Ovary (tissue), 9 donors: Measurements from ENCODE around the gene SEMA6B. TPM values are rescaled to one million over a fixed set of nuclear protein-coding genes. Genes with fewer than 3 reads are reported as not detected.
A peak's percentile ranks its signal among the peaks of the same experiment; 100 is the strongest.

ENCODE experiments used
- DNase-seq, 5 donors: peaks; one replicate each; pipeline ENCODE4 v3.0.0-alpha.2; 2019 to 2020
- H3K27ac ChIP-seq, 2 donors: fragments of 200-600 bp; one replicate each; pipeline versions ENCODE4 v1.5.1 to v1.8.0; 2019 to 2022
- H3K27me3 ChIP-seq: fragments of 200-600 bp; one replicate; pipeline ENCODE4 v1.8.0; 2022
- H3K36me3 ChIP-seq: fragments of 200-600 bp; sonication (generic); one replicate; pipeline ENCODE4 v1.5.1; 2019
- H3K4me1 ChIP-seq: one replicate; pipeline ENCODE4 v1.8.1; 2013; ENCODE audit warnings: mild to moderate bottlenecking, moderate library complexity; ENCODE audit not compliant: insufficient read depth
- H3K4me3 ChIP-seq: fragments of 200-600 bp; sonication (generic); one replicate; pipeline ENCODE4 v1.5.1; 2017
- H3K9me3 ChIP-seq, 2 donors: fragments of 200-600 bp in 1 of 2; sonication (generic) in 1 of 2; one replicate each; pipeline versions ENCODE4 v1.5.1 to v1.8.1; 2013 to 2019; ENCODE audit warnings: mild to moderate bottlenecking in 1 of 2, moderate library complexity in 1 of 2
- CTCF ChIP-seq, 3 donors: fragments of 450-650 bp in 2 of 3; fragments of 200-600 bp in 1 of 3; IDR thresholded peaks; one replicate each; pipeline versions ENCODE4 v1.5.1 to v1.8.0; 2016 to 2022; ENCODE audit warnings: antibody characterized with exemption in 3 of 3, mild to moderate bottlenecking in 1 of 3
- EP300 ChIP-seq: sonication (generic); formaldehyde crosslinking; IDR thresholded peaks from one replicate; pipeline ENCODE4 v1.6.1; 2017; ENCODE audit warnings: antibody characterized with exemption
- POLR2A ChIP-seq: fragments of 450-650 bp; IDR thresholded peaks from one replicate; pipeline ENCODE4 v1.6.1; 2017; ENCODE audit warnings: antibody characterized with exemption, mild to moderate bottlenecking, moderate library complexity
- WGBS, 3 donors: extraction: QIAGEN DNeasy Blood & Tissue Kit in 1 of 3; methylation state at CpG; one replicate each; pipeline versions ENCODE4 v1.1.5 to v1.1.7; 2013 to 2017; 5-methylcytosine and 5-hydroxymethylcytosine counted together
- intact Hi-C, 4 donors: fragments of 100-400 bp; cut with DNase I; formaldehyde crosslinking; loops; one replicate each; pipeline versions ENCODE4 v1.11.0 to v1.15.1; 2022 to 2023
- polyA plus RNA-seq, 2 donors: library from polyadenylated mRNA; stranded (reverse); fragments of 200-250 nt in 1 of 2; fragments of 350-450 nt in 1 of 2; fragmentation: Illumina TruSeq in 1 of 2; extraction: RNeasy Lipid Tissue Mini Kit (QIAGEN cat#74804) in 1 of 2; gene quantifications; one replicate each; pipeline ENCODE4 v1.2.3, GENCODE V29; 2013 to 2014
- total RNA-seq, 7 donors: library from RNA; depleted of rRNA in 2 of 7; stranded (reverse); fragments of >200 nt in 2 of 7; fragmentation: NEBNext Ultra II Directional in 3 of 7; extraction: Animal tissue kit (Norgen Biotek cat#: 25700) in 3 of 7; gene quantifications; one replicate each; pipeline versions ENCODE4 v1.1.0 to v1.2.4, GENCODE V29; 2016 to 2023
- donor health status: DM: no; HTN: no; CAD: no; lungs with moderate emphysema.
- donor health status: DM: no; HTN: no; CAD: no.
- donor health status: Bipolar disorder and iron deficiency.
- donor health status: DM: yes; HTN: yes; CAD: no.
- donor health status: DM: no; HTN: no; CAD: no.
- donor health status: DM: yes; HTN: yes; CAD: no.

The SEMA6B gene
- total and polyA plus RNA-seq, 9 donors: 0.77 to 9.7 (median 5.5) TPM

- Histone ChIP-seq H3K9me3 (no peaks in the 10 kb centered on the region), H3K27me3 (no peaks in the 10 kb centered on the region), H3K4me3 (no peak overlapping the region), H3K36me3 (no peaks in the 10 kb centered on the region), H3K4me1 (no peaks in the 10 kb centered on the region), H3K27ac (no peak overlapping the region)
- intact Hi-C loops: loop anchor here in 2 of 4 donors (5.0 to 10.0 kb wide), 2 partner anchors 81 to 292 kb away; partner anchors contain the start of gene TNFAIP8L1 (in 1 of the 2)
- WGBS, 3 donors: 60 to 72% (median 69%) methylated on average over 24 to 25 of the region's 25 CpGs
- DNase-seq: peak in 1 of 5 donors; percentile 41
- TF ChIP-seq CTCF (IDR thresholded peaks at IDR 0.05): no peak
- TF ChIP-seq POLR2A: no peak
- TF ChIP-seq EP300: no peak
These were observed 2.8 kb downstream of the SEMA6B start for GRCh38 chr19:4556597-4557127.

DNA sequence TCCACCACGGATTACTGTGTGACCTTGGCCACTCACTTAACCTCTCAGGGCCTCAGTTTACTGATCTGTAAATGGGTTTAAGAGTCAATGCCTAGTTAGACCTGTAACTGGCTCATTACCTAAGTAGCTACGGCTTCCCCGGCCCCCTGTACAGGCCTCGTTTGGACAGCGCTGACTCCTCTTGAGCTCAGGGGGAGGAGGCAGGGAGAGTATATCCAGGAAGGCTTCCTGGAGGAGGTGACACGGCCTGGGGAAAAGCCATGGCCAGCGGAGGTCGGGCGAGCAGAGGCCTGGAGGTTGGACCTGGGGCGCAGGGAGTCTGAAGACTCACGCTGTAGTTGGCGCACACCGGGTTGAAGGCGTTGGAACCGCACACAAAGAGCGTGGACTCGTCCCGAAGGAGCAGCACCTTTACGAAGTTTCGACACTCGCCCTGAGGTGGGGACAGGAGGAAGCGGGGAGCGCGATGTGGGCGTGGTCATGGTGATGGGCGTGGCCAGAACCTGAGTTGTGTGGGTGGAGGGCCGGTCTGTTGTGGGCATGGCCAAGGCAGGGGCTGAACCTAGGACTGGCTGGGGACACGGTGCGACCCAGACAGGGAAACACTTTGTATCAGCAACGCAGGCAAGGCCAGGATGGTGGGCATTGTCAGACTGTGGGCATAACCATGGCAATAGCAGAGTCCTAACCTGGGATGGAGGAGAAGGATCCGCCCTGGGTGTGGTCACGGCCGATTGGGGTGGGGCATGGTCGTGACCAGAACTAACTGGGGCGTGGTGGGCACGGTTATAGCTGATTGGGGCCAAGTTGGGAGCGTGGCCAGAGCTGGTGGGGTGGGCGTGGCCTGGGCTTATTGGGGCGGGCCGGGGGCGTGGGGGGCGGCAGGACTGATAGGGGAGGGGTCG is 3.6 kb downstream of the SEMA6B start:
- Histone ChIP-seq H3K9me3 (no peaks in the 10 kb centered on the region), H3K27me3 (no peaks in the 10 kb centered on the region), H3K4me3 (no peak overlapping the region), H3K27ac (no peak overlapping the region), H3K36me3 (no peaks in the 10 kb centered on the region), H3K4me1 (no peaks in the 10 kb centered on the region)
- intact Hi-C loops: loop anchor here in 2 of 4 donors (5.0 to 10.0 kb wide), 2 partner anchors 81 to 291 kb away; partner anchors contain the start of gene TNFAIP8L1 (in 1 of the 2)
- DNase-seq: peak in 1 of 5 donors; percentile 28
- 60 to 68% (median 65%) methylated on average over 43 of the region's 43 CpGs for WGBS, 3 donors
- TF ChIP-seq CTCF (IDR thresholded peaks at IDR 0.05) (no peak), POLR2A (no peak), EP300 (no peak)

- WGBS, 3 donors: 63 to 72% (median 65%) methylated on average over 7 of the region's 7 CpGs
- no peak for DNase-seq
- Histone ChIP-seq H3K4me1 (no peaks in the 10 kb centered on the region), H3K27ac (no peak overlapping the region), H3K27me3 (no peaks in the 10 kb centered on the region), H3K9me3 (no peaks in the 10 kb centered on the region), H3K36me3 (no peaks in the 10 kb centered on the region), H3K4me3 (no peak overlapping the region)
- intact Hi-C loops: loop anchor here in 2 of 4 donors (5.0 to 10.0 kb wide), 2 partner anchors 83 to 290 kb away; partner anchors contain the start of gene TNFAIP8L1 (in 1 of the 2)
- no peak for TF ChIP-seq POLR2A
- no peak for TF ChIP-seq CTCF (IDR thresholded peaks at IDR 0.05)
- TF ChIP-seq EP300: no peak
These were observed 4.8 kb downstream of the SEMA6B start for GRCh38 chr19:4554717-4555116.

DNA sequence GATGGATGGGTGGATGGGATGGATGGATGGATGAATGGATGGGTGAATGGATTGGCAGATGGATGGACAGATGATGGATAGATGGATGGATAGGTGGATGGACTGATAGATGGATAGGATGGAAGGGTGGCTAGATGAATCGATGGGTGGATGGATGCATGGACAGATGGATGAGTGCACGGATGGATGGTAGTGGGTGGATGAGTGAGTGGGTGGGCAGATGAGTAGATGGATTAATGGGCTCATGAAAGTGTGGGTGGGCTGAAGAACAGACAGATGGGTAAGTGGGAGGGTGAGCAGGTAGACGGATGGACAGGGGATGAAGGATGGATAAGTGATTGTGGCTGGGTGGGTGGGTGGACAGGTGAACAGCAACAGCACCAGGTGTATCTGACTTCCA is 5.7 kb downstream of the SEMA6B start:
- no peaks in the 10 kb centered on the region for H3K4me1 ChIP-seq
- no peaks in the 10 kb centered on the region for H3K9me3 ChIP-seq
- no peaks in the 10 kb centered on the region for H3K36me3 ChIP-seq
- no peak overlapping the region for H3K27ac ChIP-seq
- no peaks in the 10 kb centered on the region for H3K27me3 ChIP-seq
- DNase-seq: no peak
- WGBS, 3 donors: 50 to 83% (median 64%) methylated on average over 3 of the region's 3 CpGs
- no peak overlapping the region for H3K4me3 ChIP-seq
- TF ChIP-seq EP300: no peak
- TF ChIP-seq POLR2A: no peak
- no peak for TF ChIP-seq CTCF (IDR thresholded peaks at IDR 0.05)
- intact Hi-C loops: loop anchor here in 1 of 4 donors (10.0 kb wide), 1 partner anchor 289 kb away; no protein-coding TSS in a partner anchor
